ENCODE results near the gene TRERF1. TPM values are rescaled to one million over a fixed set of nuclear protein-coding genes. Genes with fewer than 3 reads are reported as not detected.

TRERF1 gene
- total RNA-seq, 1 donor from 2014 or later, result 20.6 TPM

DNA sequence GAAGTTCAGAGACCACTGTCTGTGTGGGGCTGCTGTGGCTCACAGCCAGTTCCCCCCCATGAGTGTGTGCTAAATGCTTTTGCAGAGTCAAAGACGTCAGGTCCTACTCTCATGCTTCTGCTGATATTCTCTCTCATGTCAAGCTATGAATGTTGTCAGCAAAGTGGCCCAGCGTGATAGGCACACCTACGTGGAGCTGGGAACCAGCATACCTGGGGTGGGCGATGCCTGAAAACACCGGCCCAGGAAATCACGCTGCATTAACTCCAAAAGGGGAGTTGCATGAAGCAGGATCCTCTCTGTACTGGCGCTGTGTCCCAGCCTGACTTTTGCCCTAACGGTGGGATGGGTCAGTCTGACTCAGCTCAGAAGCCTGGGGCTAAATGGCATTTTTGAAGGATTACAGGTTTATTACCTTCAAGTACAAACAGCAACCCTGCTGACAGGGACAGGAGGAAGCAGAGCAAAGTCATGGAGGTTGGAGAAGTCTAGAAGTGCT lies 225.0 kb downstream of the TRERF1 start:
- Histone ChIP-seq H3K27me3 (no peaks in the 10 kb centered on the region), H3K4me1 (peaks cover 37% of the 10 kb centered on the region), H3K27ac (peak overlapping the region; percentile 46), H3K4me3 (no peak overlapping the region), H3K36me3 (peaks cover 0 to 3% of the 10 kb centered on the region in 2 donors), H3K9me3 (no peaks in the 10 kb centered on the region)
- DNase-seq (ENCODE audit: extremely low spot score in 2 of 2), result no peak
- TF ChIP-seq, protein P1, sequence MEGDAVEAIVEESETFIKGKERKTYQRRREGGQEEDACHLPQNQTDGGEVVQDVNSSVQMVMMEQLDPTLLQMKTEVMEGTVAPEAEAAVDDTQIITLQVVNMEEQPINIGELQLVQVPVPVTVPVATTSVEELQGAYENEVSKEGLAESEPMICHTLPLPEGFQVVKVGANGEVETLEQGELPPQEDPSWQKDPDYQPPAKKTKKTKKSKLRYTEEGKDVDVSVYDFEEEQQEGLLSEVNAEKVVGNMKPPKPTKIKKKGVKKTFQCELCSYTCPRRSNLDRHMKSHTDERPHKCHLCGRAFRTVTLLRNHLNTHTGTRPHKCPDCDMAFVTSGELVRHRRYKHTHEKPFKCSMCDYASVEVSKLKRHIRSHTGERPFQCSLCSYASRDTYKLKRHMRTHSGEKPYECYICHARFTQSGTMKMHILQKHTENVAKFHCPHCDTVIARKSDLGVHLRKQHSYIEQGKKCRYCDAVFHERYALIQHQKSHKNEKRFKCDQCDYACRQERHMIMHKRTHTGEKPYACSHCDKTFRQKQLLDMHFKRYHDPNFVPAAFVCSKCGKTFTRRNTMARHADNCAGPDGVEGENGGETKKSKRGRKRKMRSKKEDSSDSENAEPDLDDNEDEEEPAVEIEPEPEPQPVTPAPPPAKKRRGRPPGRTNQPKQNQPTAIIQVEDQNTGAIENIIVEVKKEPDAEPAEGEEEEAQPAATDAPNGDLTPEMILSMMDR (IDR thresholded peaks at IDR 0.05), result no peak
- peak in 1 of 2 donors; percentile 47 for TF ChIP-seq POLR2AphosphoS5 (IDR thresholded peaks at IDR 0.05; ENCODE audit: insufficient read depth in 1 of 2, low read depth in 1 of 2)
- intact Hi-C loops (cut with DNase I), result no loop called here

DNA sequence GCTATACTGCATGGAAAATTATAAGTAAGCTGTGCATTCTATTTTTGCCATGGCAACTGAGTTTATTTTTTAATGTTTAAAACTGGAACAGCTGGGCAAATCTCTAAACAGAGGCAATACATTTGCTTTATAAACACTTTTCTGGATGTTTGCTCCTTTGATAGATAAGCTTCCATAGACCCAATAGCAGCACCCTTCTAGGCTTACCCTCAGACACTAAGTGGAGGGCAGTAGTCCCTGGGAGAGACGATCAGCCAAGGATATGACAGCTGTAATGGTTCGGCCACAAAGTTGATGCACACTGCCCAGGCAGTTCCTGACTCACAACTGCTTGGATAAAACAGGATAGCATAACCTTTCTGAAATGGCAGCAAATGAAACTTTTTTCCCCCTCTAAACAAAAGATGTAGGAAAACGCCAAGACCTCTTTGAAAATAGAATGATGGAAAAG lies 225.5 kb downstream of the TRERF1 start:
- H3K36me3 ChIP-seq, result no peaks in the 10 kb centered on the region
- no peak for DNase-seq (ENCODE audit: extremely low spot score in 2 of 2)
- TF ChIP-seq, protein P1 (IDR thresholded peaks at IDR 0.05), result no peak
- TF ChIP-seq POLR2A (IDR thresholded peaks at IDR 0.05), result no peak
- no peak for TF ChIP-seq POLR2AphosphoS5 (IDR thresholded peaks at IDR 0.05; ENCODE audit: insufficient read depth in 1 of 2, low read depth in 1 of 2)
- H3K27ac ChIP-seq, result no peak overlapping the region
- no peak overlapping the region for H3K4me3 ChIP-seq
- peaks cover 37% of the 10 kb centered on the region for H3K4me1 ChIP-seq
- H3K27me3 ChIP-seq, result no peaks in the 10 kb centered on the region
- intact Hi-C loops (cut with DNase I), result no loop called here
- no peaks in the 10 kb centered on the region for H3K9me3 ChIP-seq

DNA sequence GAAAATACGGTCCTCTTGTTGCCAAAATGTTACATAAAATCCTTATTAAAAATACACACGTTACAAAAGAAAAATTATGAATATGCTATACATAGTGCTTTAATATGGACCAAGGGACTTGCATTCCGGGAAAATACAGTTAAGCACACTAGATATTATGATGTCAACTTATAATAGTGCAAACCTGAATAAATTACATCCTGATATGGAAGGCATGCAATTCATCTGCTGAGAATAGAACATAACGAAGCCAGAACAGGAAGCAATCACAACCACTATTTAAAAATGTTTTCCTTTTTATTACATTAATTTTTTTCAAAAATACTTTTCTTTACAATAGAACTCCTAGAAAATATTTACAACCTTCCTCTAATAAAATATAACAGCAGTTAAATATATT lies 226.3 kb downstream of the TRERF1 start:
- H3K27ac ChIP-seq, result no peak overlapping the region
- H3K27me3 ChIP-seq, result no peaks in the 10 kb centered on the region
- TF ChIP-seq POLR2AphosphoS5 (IDR thresholded peaks at IDR 0.05; ENCODE audit: insufficient read depth in 1 of 2, low read depth in 1 of 2), result no peak
- no peak for TF ChIP-seq POLR2A (IDR thresholded peaks at IDR 0.05)
- TF ChIP-seq, protein P1 (IDR thresholded peaks at IDR 0.05), result no peak
- no peak for DNase-seq (ENCODE audit: extremely low spot score in 2 of 2)
- peaks cover 37% of the 10 kb centered on the region for H3K4me1 ChIP-seq
- no peaks in the 10 kb centered on the region for H3K36me3 ChIP-seq
- H3K9me3 ChIP-seq, result no peaks in the 10 kb centered on the region
- intact Hi-C loops (cut with DNase I), result no loop called here
- H3K4me3 ChIP-seq, result no peak overlapping the region

DNA sequence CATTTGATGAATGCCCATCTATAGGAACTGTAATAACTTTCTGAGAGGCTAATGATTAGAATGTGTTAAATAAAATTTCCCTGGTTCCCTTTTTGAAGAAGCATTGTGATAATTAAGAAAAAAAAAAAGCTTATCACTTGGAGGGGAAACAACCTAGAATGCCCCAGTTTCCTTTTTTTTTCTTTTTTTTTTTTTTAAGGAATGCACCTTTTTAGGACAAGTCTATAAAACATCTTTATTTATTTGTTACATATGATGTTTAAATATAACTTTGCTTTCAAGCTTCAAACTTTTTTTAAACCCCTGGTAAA lies 226.7 kb downstream of the TRERF1 start:
- DNase-seq (ENCODE audit: extremely low spot score in 2 of 2), result no peak
- H3K4me3 ChIP-seq, result no peak overlapping the region
- no peaks in the 10 kb centered on the region for H3K9me3 ChIP-seq
- no peaks in the 10 kb centered on the region for H3K27me3 ChIP-seq
- peaks cover 37% of the 10 kb centered on the region for H3K4me1 ChIP-seq
- TF ChIP-seq POLR2AphosphoS5 (IDR thresholded peaks at IDR 0.05; ENCODE audit: insufficient read depth in 1 of 2, low read depth in 1 of 2), result no peak
- TF ChIP-seq POLR2A (IDR thresholded peaks at IDR 0.05), result no peak
- TF ChIP-seq, protein P1 (IDR thresholded peaks at IDR 0.05), result no peak
- H3K27ac ChIP-seq, result no peak overlapping the region
- intact Hi-C loops (cut with DNase I), result no loop called here
- H3K36me3 ChIP-seq, result no peaks in the 10 kb centered on the region

DNA sequence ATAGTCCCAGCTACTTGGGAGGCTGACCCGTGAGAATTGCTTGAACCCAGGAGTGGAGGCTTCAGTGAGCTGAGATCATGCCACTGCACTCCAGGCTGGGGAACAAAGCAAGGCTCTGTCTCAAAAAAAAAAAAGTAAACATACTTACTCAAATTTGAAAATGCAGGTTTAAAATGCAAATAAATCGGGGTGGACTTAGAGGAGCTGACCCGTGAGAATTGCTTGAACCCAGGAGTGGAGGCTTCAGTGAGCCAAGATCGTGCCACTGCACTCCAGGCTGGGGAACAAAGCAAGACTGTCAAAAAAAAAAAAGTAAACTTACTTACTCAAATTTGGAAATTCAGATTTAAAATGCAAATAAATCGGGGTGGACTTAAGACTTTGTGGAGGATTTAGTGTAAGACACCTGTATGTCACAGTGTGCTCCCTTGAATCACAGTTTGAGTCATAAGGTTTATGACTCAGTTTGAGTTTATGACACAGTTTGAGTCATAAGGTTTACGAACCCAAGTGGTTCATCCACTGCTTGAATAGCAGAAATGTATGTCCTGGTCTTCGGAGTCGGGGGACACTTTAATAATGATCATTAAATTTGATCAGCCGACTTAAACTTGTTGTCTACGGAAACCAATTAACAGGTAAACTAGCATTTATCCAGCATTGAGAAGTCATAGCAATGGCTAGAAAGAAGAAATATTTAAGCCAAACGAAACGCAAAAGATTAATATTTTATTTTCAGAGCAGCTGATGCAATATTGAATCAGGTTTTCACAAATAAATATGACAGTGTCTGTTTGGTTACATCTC lies 227.3 kb downstream of the TRERF1 start:
- intact Hi-C loops (cut with DNase I), result no loop called here
- Histone ChIP-seq H3K36me3 (no peaks in the 10 kb centered on the region), H3K27ac (no peak overlapping the region), H3K4me1 (peaks cover 37% of the 10 kb centered on the region), H3K4me3 (no peak overlapping the region), H3K27me3 (no peaks in the 10 kb centered on the region), H3K9me3 (no peaks in the 10 kb centered on the region)
- TF ChIP-seq, protein P1 (IDR thresholded peaks at IDR 0.05), result no peak
- TF ChIP-seq POLR2A (IDR thresholded peaks at IDR 0.05) (no peak), POLR2AphosphoS5 (IDR thresholded peaks at IDR 0.05; ENCODE audit: insufficient read depth in 1 of 2, low read depth in 1 of 2) (peak in 1 of 2 donors; percentile 56)
- DNase-seq (ENCODE audit: extremely low spot score in 2 of 2), result no peak
